ENCODE measurements around the gene SLC43A1.

DNA sequence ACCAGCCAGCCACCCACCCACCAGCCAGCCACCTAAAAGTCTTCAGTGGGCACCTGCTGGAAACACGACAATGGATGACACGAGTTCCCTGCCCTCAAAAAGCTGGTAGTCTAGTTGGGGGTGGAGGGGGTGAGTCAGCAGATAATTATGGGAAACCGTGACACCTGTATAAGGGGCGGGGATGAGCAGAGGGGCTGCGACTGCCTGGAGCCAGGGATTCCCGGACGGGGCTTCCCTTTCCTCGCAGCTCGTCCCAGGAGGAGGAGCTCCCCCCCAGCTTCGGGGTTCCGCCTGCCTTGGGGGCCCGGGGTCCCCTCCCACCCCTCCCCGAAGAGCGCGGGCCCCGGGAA, 57.5 kb downstream of the SLC43A1 start:
- TF ChIP-seq NR2C2 (CRISPR knock-in tag; IDR thresholded peaks at IDR 0.05) (no peak), CBFB (CRISPR knock-in tag; IDR thresholded peaks at IDR 0.05; ENCODE audit: low read depth) (no peak), CTCF (IDR thresholded peaks at IDR 0.05) (no peak), FOXP1 (CRISPR knock-in tag; IDR thresholded peaks at IDR 0.05; ENCODE audit: borderline replicate concordance) (no peak), AFF4 (CRISPR knock-in tag; IDR thresholded peaks at IDR 0.05; ENCODE audit: borderline replicate concordance) (no peak), ESRRA (CRISPR knock-in tag; IDR thresholded peaks at IDR 0.05; ENCODE audit: borderline replicate concordance) (no peak), ZNF671 (CRISPR knock-in tag; IDR thresholded peaks at IDR 0.05) (no peak), CREB1 (CRISPR knock-in tag; IDR thresholded peaks at IDR 0.05) (no peak)
